MM.1S (cell line): ENCODE results near the gene LRFN2.

Experiments
- DNase-seq: peaks from one replicate; pipeline ENCODE4 v3.0.0-alpha.2; 2015
- H2AFZ ChIP-seq: fragments of 300-600 bp; sonication (generic); 2 replicates; pipeline ENCODE4 v1.6.0; 2016; ENCODE audit warnings: antibody characterized with exemption, low read length
- H3F3A ChIP-seq: fragments of 300-600 bp; sonication (generic); 2 replicates; pipeline ENCODE4 v1.6.1; 2016; ENCODE audit warnings: mild to moderate bottlenecking, antibody characterized with exemption, low read length, moderate library complexity, mixed read lengths; ENCODE audit not compliant: insufficient read depth
- H3K27ac ChIP-seq: fragments of 300-600 bp; sonication (generic); 2 replicates; pipeline ENCODE4 v1.5.1; 2016; ENCODE audit warnings: mild to moderate bottlenecking, low read length
- H3K27me3 ChIP-seq: fragments of 300-600 bp; sonication (generic); replicated peaks from 2 replicates; pipeline ENCODE4 v1.6.0; 2016; ENCODE audit warnings: low read length; ENCODE audit not compliant: insufficient read depth
- H3K36me3 ChIP-seq: fragments of 300-600 bp; sonication (generic); replicated peaks from 2 replicates; pipeline ENCODE4 v1.6.1; 2016; ENCODE audit warnings: mild to moderate bottlenecking, low read length, mixed read lengths; ENCODE audit not compliant: insufficient read depth
- H3K4me1 ChIP-seq: fragments of 300-600 bp; sonication (generic); 2 replicates; pipeline ENCODE4 v1.6.1; 2016; ENCODE audit warnings: low read length, mixed read lengths
- H3K4me2 ChIP-seq: fragments of 300-600 bp; sonication (generic); 2 replicates; pipeline ENCODE4 v1.6.0; 2016; ENCODE audit warnings: low read depth, low read length
- H3K4me3 ChIP-seq: fragments of 300-600 bp; sonication (generic); 2 replicates; pipeline ENCODE4 v1.5.1; 2016; ENCODE audit warnings: low read length, mixed read lengths
- H3K79me2 ChIP-seq: fragments of 300-600 bp; sonication (generic); 2 replicates; pipeline ENCODE4 v1.6.1; 2016; ENCODE audit warnings: mixed run types, low read length, mixed read lengths
- H3K9ac ChIP-seq: fragments of 300-600 bp; sonication (generic); 2 replicates; pipeline ENCODE4 v1.6.1; 2016; ENCODE audit warnings: low read length, mixed read lengths
- H3K9me2 ChIP-seq: fragments of 300-600 bp; sonication (generic); replicated peaks from 2 replicates; pipeline ENCODE4 v1.6.1; 2016; ENCODE audit warnings: mild to moderate bottlenecking, low read length, mixed read lengths; ENCODE audit not compliant: insufficient read depth
- H3K9me3 ChIP-seq: fragments of 300-600 bp; sonication (generic); replicated peaks from 2 replicates; pipeline ENCODE4 v1.6.1; 2016; ENCODE audit warnings: mild to moderate bottlenecking, low read length, mixed read lengths; ENCODE audit not compliant: insufficient read depth
- H4K20me1 ChIP-seq: fragments of 300-600 bp; sonication (generic); 2 replicates; pipeline ENCODE4 v1.6.1; 2016; ENCODE audit warnings: mild to moderate bottlenecking, low read length, moderate library complexity, mixed read lengths; ENCODE audit not compliant: insufficient read depth
- EZH2 ChIP-seq: fragments of 300-600 bp; sonication (generic); optimal IDR thresholded peaks from 2 replicates; pipeline ENCODE3; 2017; ENCODE audit warnings: low read depth, mild to moderate bottlenecking, antibody characterized with exemption, low read length, mixed read lengths
- EZH2phosphoT487 ChIP-seq: fragments of 300-600 bp; sonication (generic); IDR thresholded peaks from 2 replicates; pipeline ENCODE4 v1.6.1; 2018; ENCODE audit warnings: antibody characterized with exemption, low read length
- TF ChIP-seq, protein P1 (sequence below): fragments of 300-600 bp; sonication (generic); IDR thresholded peaks from 2 replicates; pipeline ENCODE4 v1.5.1; 2016; ENCODE audit warnings: antibody characterized with exemption, low read length, mixed read lengths

LRFN2 gene

DNA sequence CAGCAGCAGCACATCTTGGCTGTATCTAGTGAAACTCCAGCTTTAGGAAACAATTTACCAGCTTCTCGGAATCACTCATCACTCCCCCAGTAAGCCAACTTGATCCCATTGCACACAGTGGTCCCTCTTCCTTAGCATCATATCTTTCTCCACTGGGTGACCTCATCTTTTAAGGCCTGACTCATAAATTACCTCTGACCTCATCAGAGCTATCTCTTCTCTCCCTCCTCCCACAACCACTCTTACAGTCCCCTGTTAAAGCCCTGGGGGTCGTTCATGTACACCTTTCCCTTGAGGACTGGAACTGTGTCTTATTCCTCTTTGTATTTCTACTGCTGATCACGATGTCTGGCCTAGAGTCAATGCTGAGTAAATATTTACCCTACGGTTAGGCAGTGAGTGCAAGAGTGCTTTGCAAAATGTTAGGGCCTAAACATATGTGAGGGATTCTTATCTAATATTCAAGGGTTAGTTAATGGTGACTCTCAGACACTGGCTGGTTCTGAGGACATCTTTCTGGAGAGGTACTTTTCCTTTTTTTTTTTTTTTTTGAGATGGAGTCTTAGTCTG, 187.2 kb downstream of the LRFN2 start:
- TF ChIP-seq, protein P1, sequence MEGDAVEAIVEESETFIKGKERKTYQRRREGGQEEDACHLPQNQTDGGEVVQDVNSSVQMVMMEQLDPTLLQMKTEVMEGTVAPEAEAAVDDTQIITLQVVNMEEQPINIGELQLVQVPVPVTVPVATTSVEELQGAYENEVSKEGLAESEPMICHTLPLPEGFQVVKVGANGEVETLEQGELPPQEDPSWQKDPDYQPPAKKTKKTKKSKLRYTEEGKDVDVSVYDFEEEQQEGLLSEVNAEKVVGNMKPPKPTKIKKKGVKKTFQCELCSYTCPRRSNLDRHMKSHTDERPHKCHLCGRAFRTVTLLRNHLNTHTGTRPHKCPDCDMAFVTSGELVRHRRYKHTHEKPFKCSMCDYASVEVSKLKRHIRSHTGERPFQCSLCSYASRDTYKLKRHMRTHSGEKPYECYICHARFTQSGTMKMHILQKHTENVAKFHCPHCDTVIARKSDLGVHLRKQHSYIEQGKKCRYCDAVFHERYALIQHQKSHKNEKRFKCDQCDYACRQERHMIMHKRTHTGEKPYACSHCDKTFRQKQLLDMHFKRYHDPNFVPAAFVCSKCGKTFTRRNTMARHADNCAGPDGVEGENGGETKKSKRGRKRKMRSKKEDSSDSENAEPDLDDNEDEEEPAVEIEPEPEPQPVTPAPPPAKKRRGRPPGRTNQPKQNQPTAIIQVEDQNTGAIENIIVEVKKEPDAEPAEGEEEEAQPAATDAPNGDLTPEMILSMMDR, result no peak
- no peak for TF ChIP-seq EZH2
- no peak for TF ChIP-seq EZH2phosphoT487
- Histone ChIP-seq H3K27ac (no peak overlapping the region), H3F3A (no peaks in the 10 kb centered on the region), H3K4me1 (no peaks in the 10 kb centered on the region), H3K36me3 (no peaks in the 10 kb centered on the region), H3K4me2 (no peak overlapping the region), H3K27me3 (no peaks in the 10 kb centered on the region), H3K9me2 (no peaks in the 10 kb centered on the region), H2AFZ (no peak overlapping the region), H3K4me3 (no peak overlapping the region), H3K9ac (no peak overlapping the region), H3K9me3 (no peaks in the 10 kb centered on the region), H3K79me2 (no peaks in the 10 kb centered on the region), H4K20me1 (no peaks in the 10 kb centered on the region)
- DNase-seq, result no peak

DNA sequence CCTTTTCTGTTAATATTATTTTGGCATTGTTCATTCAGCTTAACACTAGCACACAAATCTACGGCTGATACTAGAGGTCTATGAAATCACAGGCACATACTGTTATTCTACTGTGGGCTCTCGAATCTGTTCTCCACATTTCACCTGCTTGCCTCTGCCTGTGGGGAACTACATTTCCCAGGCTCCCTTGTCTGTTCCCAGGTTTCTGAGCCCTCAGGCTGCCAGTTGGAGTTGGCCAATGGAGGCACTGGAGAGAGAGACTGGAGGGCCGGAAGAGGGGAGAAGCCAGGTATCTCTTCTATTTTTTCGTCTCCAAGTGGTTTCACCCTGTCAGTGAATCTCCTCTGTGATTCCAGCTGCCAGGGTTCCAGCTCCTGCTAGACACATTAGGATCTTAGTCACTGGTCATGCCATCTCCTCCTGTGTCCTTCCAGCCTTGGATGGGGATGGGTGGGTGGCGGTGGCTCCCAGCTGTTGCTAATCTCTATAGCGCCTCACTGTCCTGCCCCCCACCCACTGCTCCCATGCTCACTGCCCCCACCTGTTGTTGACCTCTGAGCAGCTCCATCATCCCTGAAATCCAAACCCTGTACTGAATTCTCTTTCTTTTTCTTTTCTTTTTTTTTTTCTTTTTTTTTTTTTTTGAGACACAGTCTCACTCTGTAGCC, 188.2 kb downstream of the LRFN2 start:
- H3K4me3 ChIP-seq, result no peak overlapping the region
- no peaks in the 10 kb centered on the region for H3K4me1 ChIP-seq
- DNase-seq, result no peak
- no peak overlapping the region for H3K4me2 ChIP-seq
- H2AFZ ChIP-seq, result no peak overlapping the region
- no peaks in the 10 kb centered on the region for H4K20me1 ChIP-seq
- no peak overlapping the region for H3K9ac ChIP-seq
- no peaks in the 10 kb centered on the region for H3F3A ChIP-seq
- H3K27me3 ChIP-seq, result no peaks in the 10 kb centered on the region
- no peak overlapping the region for H3K27ac ChIP-seq
- TF ChIP-seq, protein P1, result no peak
- no peak for TF ChIP-seq EZH2
- no peak for TF ChIP-seq EZH2phosphoT487
- H3K36me3 ChIP-seq, result no peaks in the 10 kb centered on the region
- H3K9me3 ChIP-seq, result no peaks in the 10 kb centered on the region
- H3K9me2 ChIP-seq, result no peaks in the 10 kb centered on the region
- no peaks in the 10 kb centered on the region for H3K79me2 ChIP-seq

DNA sequence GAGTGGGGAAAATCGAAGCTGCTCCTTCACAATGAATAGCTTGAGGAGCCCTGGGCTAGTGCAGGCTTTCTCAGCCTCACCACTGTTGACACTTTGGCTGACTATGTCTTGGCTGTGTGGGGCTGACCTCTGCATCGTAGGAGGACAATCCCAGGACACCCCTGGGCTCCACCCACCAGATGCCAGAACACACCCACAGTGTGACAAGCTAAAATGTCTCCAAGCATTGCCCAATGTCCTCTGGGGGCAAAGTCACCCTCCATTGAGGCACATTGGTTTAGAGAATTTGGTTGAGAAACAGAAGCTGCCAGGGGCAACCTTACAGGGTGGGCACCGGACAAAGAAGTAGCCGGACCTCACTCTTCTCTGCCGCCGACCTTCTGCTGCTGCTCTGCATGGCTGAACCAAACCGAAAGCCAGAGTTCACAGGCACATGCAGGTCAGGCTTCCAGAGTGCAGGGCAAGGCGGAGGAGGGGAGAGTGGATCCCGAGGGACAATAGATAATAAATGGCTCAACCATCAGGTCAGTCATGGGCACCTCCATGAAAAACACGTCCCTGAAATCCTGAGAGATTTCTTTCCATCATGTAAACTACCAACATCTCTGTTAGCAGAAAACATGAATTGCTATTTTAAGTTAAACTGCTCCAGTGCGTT, 189.0 kb downstream of the LRFN2 start:
- no peaks in the 10 kb centered on the region for H3K9me3 ChIP-seq
- TF ChIP-seq EZH2phosphoT487, result no peak
- TF ChIP-seq EZH2, result no peak
- TF ChIP-seq, protein P1, result no peak
- no peaks in the 10 kb centered on the region for H3K79me2 ChIP-seq
- H3K4me3 ChIP-seq, result no peak overlapping the region
- H3K9me2 ChIP-seq, result no peaks in the 10 kb centered on the region
- no peak overlapping the region for H3K9ac ChIP-seq
- no peaks in the 10 kb centered on the region for H3K4me1 ChIP-seq
- no peak overlapping the region for H2AFZ ChIP-seq
- H3K27ac ChIP-seq, result no peak overlapping the region
- no peak for DNase-seq
- H3F3A ChIP-seq, result no peaks in the 10 kb centered on the region
- no peaks in the 10 kb centered on the region for H3K27me3 ChIP-seq
- H3K36me3 ChIP-seq, result no peaks in the 10 kb centered on the region
- no peak overlapping the region for H3K4me2 ChIP-seq
- no peaks in the 10 kb centered on the region for H4K20me1 ChIP-seq
